GM12878 (cell line): ENCODE data around the gene BAG3. TPM values are rescaled to one million over a fixed set of nuclear protein-coding genes. Genes with fewer than 3 reads are reported as not detected.
A peak's percentile ranks its signal among the peaks of the same experiment; 100 is the strongest.

Experiments used
- ATAC-seq: fragments of 200-7000 bp; cut with Tn5 transposase; 3 replicates; pipeline ENCODE4 v1.9.1; 2020; ENCODE audit warnings: mild to moderate bottlenecking, moderate library complexity
- BruUV-seq: library from RNA; stranded (reverse); fragments of 400-500 nt; replicated peaks from 2 replicates; lab custom pipeline; 2021; lab: Mats Ljungman, UMichigan
- CTCF ChIA-PET: fragments of 300-600 bp; sonication (Branson Sonifier 250); formaldehyde crosslinking; extraction: SDS; loops from one replicate; lab custom pipeline; 2021; ENCODE audit warnings: inconsistent platforms; lab: Yijun Ruan, JAX
- POLR2A ChIA-PET: fragments of 350-600 bp; formaldehyde crosslinking; extraction: SDS; loops from one replicate; lab custom pipeline; 2021; ENCODE audit warnings: inconsistent platforms; lab: Charles Lee
- RAD21 ChIA-PET: fragments of 300-600 bp; sonication (Branson Sonifier 250); formaldehyde crosslinking; loops from one replicate; lab custom pipeline; 2023; ENCODE audit warnings: antibody characterized with exemption; ENCODE audit not compliant: unreplicated experiment; lab: Charles Lee
- SMC1A ChIA-PET: fragments of 300-600 bp; sonication (Branson Sonifier 250); formaldehyde crosslinking; loops from one replicate; lab custom pipeline; 2023; ENCODE audit not compliant: unreplicated experiment, uncharacterized antibody; lab: Charles Lee
- DNase-seq: peaks from one replicate; pipeline ENCODE4 v3.0.0-alpha.2; 2011; ENCODE audit warnings: low read depth, low spot score
- FAIRE-seq: peaks from 3 replicates; lab custom pipeline; 2011; peaks lifted over from hg19 to GRCh38; lab: Jason Lieb, UNC
- H2AFZ ChIP-seq: 2 replicates; pipeline ENCODE4 v1.6.0; 2011; ENCODE audit warnings: low read depth, low read length, control low read depth; ENCODE audit not compliant: control insufficient read depth
- H3K27ac ChIP-seq: 2 replicates; pipeline ENCODE4 v1.5.1; 2011; ENCODE audit warnings: control low read depth; ENCODE audit not compliant: control insufficient read depth, insufficient read depth
- H3K27me3 ChIP-seq, 2 experiments: replicated peaks in 1 of 2; 2 replicates each; pipeline versions ENCODE4 v1.6.0 to v1.6.1; 2011; ENCODE audit warnings: low read length in 1 of 2; ENCODE audit not compliant: control insufficient read depth in 2 of 2, insufficient read depth in 2 of 2
- H3K36me3 ChIP-seq, 2 experiments: 2 replicates each; pipeline ENCODE4 v1.5.1; 2011; ENCODE audit warnings: low read length in 1 of 2; ENCODE audit not compliant: control insufficient read depth in 2 of 2, insufficient read depth in 2 of 2
- H3K4me1 ChIP-seq: 2 replicates; pipeline ENCODE4 v1.6.1; 2011; ENCODE audit warnings: mild to moderate bottlenecking, low read length, moderate library complexity, mixed read lengths; ENCODE audit not compliant: control insufficient read depth, insufficient read depth
- H3K4me2 ChIP-seq: 2 replicates; pipeline ENCODE4 v1.6.0; 2011; ENCODE audit warnings: control low read depth; ENCODE audit not compliant: control insufficient read depth, insufficient read depth
- H3K4me3 ChIP-seq: fragments of 200-600 bp; sonication (generic); 2 replicates; pipeline ENCODE4 v1.5.1; 2016
- H3K79me2 ChIP-seq: 2 replicates; pipeline ENCODE4 v1.6.0; 2011; ENCODE audit warnings: low read length; ENCODE audit not compliant: control insufficient read depth, insufficient read depth
- H3K9ac ChIP-seq: 2 replicates; pipeline ENCODE4 v1.8.0; 2011; ENCODE audit warnings: low read length, control low read depth, mixed read lengths; ENCODE audit not compliant: control insufficient read depth, insufficient read depth
- H3K9me3 ChIP-seq: replicated peaks from 3 replicates; pipeline ENCODE4 v1.5.1; 2011; ENCODE audit warnings: mild to moderate bottlenecking, low read length; ENCODE audit not compliant: control insufficient read depth, insufficient read depth
- H4K20me1 ChIP-seq: 2 replicates; pipeline ENCODE4 v1.6.0; 2011; ENCODE audit not compliant: control insufficient read depth, insufficient read depth
- BCL11A ChIP-seq: IDR thresholded peaks from 2 replicates; pipeline ENCODE4 v1.6.1; 2011; ENCODE audit warnings: low read depth, low read length
- BHLHE40 ChIP-seq, 2 experiments: fragments of 450-650 bp in 1 of 2; IDR thresholded peaks; 2 replicates each; pipeline ENCODE4 v1.6.1; 2011 to 2017; ENCODE audit warnings: low read depth in 2 of 2, borderline replicate concordance in 1 of 2, improper control_type of control experiment in 1 of 2, low read length in 1 of 2, mild to moderate bottlenecking in 1 of 2
- CBX5 ChIP-seq: sonication (generic); IDR thresholded peaks from 2 replicates; pipeline ENCODE4 v1.6.1; 2016; ENCODE audit warnings: low read depth, moderate library complexity, mild to moderate bottlenecking, inconsistent platforms
- CEBPB ChIP-seq, 2 experiments: fragments of 150-350 bp in 1 of 2; IDR thresholded peaks; 2 replicates each; pipeline ENCODE4 v1.6.1; 2012 to 2014; ENCODE audit warnings: low read depth in 2 of 2, low read length in 2 of 2, borderline replicate concordance in 1 of 2, inconsistent platforms in 1 of 2
- CEBPZ ChIP-seq: fragments of 150-350 bp; IDR thresholded peaks from 2 replicates; pipeline ENCODE4 v1.6.1; 2016; ENCODE audit warnings: low read depth, low read length
- CHD1 ChIP-seq: IDR thresholded peaks from 2 replicates; pipeline ENCODE4 v1.6.1; 2012; ENCODE audit warnings: low read depth, low read length, improper control_type of control experiment
- CTCF ChIP-seq, 3 experiments: IDR thresholded peaks in 2 of 3; conservative IDR thresholded peaks in 1 of 3; 2 replicates each; pipeline ENCODE4 v1.5.1; 2011; ENCODE audit warnings: low read depth in 3 of 3, low read length in 3 of 3, mild to moderate bottlenecking in 3 of 3, control low read depth in 2 of 3, moderate library complexity in 2 of 3, inconsistent platforms in 1 of 3, mixed read lengths in 1 of 3; ENCODE audit not compliant: control insufficient read depth in 2 of 3, insufficient read depth in 1 of 3; ENCODE audit errors: extremely low read depth in 1 of 3
- ESRRA ChIP-seq: IDR thresholded peaks from 2 replicates; pipeline ENCODE4 v1.6.1; 2012; ENCODE audit warnings: mild to moderate bottlenecking, low read length, improper control_type of control experiment
- HCFC1 ChIP-seq: fragments of 150-350 bp; IDR thresholded peaks from 2 replicates; pipeline ENCODE4 v1.6.1; 2014; ENCODE audit warnings: low read length
- NKRF ChIP-seq: fragments of 450-650 bp; conservative IDR thresholded peaks from 2 replicates; pipeline ENCODE4 v1.6.1; 2017; ENCODE audit warnings: mild to moderate bottlenecking, moderate library complexity
- POLR2A ChIP-seq: IDR thresholded peaks from 2 replicates; pipeline ENCODE4 v1.6.1; 2011; ENCODE audit warnings: low read depth, mild to moderate bottlenecking, low read length
- POU2F2 ChIP-seq: IDR thresholded peaks from 3 replicates; pipeline ENCODE4 v1.6.1; 2011; ENCODE audit warnings: low read depth, mild to moderate bottlenecking, low read length, borderline replicate concordance
- RAD21 ChIP-seq: IDR thresholded peaks from 2 replicates; pipeline ENCODE4 v1.6.1; 2011; ENCODE audit warnings: mild to moderate bottlenecking, low read depth, low read length, moderate library complexity; ENCODE audit not compliant: insufficient read depth
- SMAD5 ChIP-seq: IDR thresholded peaks from 2 replicates; pipeline ENCODE4 v1.6.1; 2016; ENCODE audit warnings: antibody characterized with exemption, low read depth
- WGBS: methylation state at CpG from one replicate; pipeline ENCODE4 v1.1.6; 2016; ENCODE audit warnings: low lambda C conversion rate; ENCODE audit not compliant: insufficient replicate concordance, insufficient coverage; ENCODE audit errors: missing lambda C conversion rate; 5-methylcytosine and 5-hydroxymethylcytosine counted together
- in situ Hi-C: fragments of 300-500 bp; cut with MboI; formaldehyde crosslinking; loops from 9 replicates; pipeline ENCODE4 v1.14.3; 2018; ENCODE audit warnings: mixed read lengths
- intact Hi-C: fragments of 100-400 bp; cut with micrococcal nuclease; formaldehyde crosslinking; loops from one replicate; pipeline ENCODE4 v1.14.2; 2022; ENCODE audit not compliant: unreplicated experiment
- polyA plus RNA-seq, 11 experiments: library from polyadenylated mRNA; depleted of rRNA in 4 of 11; unstranded in 6 of 11; stranded (reverse) in 5 of 11; fragments of >200 nt; fragmentation: Nextera tagmentation in 4 of 11; fragmentation: Illumina TruSeq in 1 of 11; extraction: Ambion mirVana in 4 of 11; extraction: Trizol in 1 of 11; gene quantifications; 1 replicate in 1 of 11; 2 replicates in 10 of 11; pipeline versions ENCODE4 v1.2.1 to v1.2.3, GENCODE V29; 2011 to 2016; ENCODE audit warnings: inconsistent platforms in 2 of 11, missing spikeins in 2 of 11, low read depth in 1 of 11
- total RNA-seq, 4 experiments: library from RNA; depleted of rRNA in 3 of 4; stranded (reverse); fragments of >200 nt in 3 of 4; fragmentation: Illumina TruSeq in 1 of 4; extraction: Trizol in 1 of 4; gene quantifications; 2 replicates each; pipeline versions ENCODE4 v1.2.1 to v1.2.3, GENCODE V29; 2013 to 2021

BAG3 gene
- total and polyA plus RNA-seq, 10 of the 15 experiments (the other 5 are each of a cell fraction or from before 2014, with no cell fraction given) = 0.71 to 14.1 (median 4.3) TPM

- TF ChIP-seq BHLHE40 (IDR thresholded peaks at IDR 0.05; ENCODE audit: borderline replicate concordance in 1 of 2, low read depth in 2 of 2, low read length in 1 of 2) (no peak), POLR2A (peak; percentile 4; the same call in 1 of the 2 replicates), ESRRA (no peak)
Measured at GRCh38 chr10:119651514-119652360, 557 bp downstream of the BAG3 start (continued).

GRCh38 chr10:119652361-119652730, 1.2 kb downstream of the BAG3 start:
- WGBS = 69% methylated on average over 3 of the region's 3 CpGs
- H3K27me3 ChIP-seq = no peaks in the 10 kb centered on the region
- FAIRE-seq = peak; percentile 80
- DNase-seq = no peak
- no peaks in the 10 kb centered on the region for H3K79me2 ChIP-seq
- peak overlapping the region; percentile 90; the same call in 1 of the 2 replicates for H3K4me3 ChIP-seq
- H2AFZ ChIP-seq = no peak overlapping the region
- RAD21 ChIA-PET = no interaction called here
- peak overlapping the region; percentile 69 for H3K4me2 ChIP-seq
- intact Hi-C loops (loop anchor here (1.0 to 5.0 kb wide), 2 partner anchors 55 to 445 kb away; partner anchors contain the start of gene GRK5), in situ Hi-C loops (no loop called here)
- POLR2A ChIA-PET = interaction anchor here (1.6 kb wide), 1 partner anchor 9 kb away, joined by 3 read pairs; no protein-coding TSS in a partner anchor
- H3K9me3 ChIP-seq = no peaks in the 10 kb centered on the region
- peak; percentile 71 for ATAC-seq
- no peaks in the 10 kb centered on the region for H3K4me1 ChIP-seq
- CTCF ChIA-PET = interaction anchor here (0.8 to 2.1 kb wide), 7 partner anchors 8 to 208 kb away, joined by 3 to 9 read pairs (median 3); no protein-coding TSS in a partner anchor
- peak overlapping the region; percentile 42; the same call in 1 of the 2 replicates for H3K9ac ChIP-seq
- H4K20me1 ChIP-seq = no peaks in the 10 kb centered on the region
- H3K27ac ChIP-seq = no peak overlapping the region
- BruUV-seq = no TSS peak
- no peaks in the 10 kb centered on the region for H3K36me3 ChIP-seq
- SMC1A ChIA-PET = interaction anchor here (1.1 to 1.6 kb wide), 3 partner anchors 35 to 208 kb away, joined by 3 to 5 read pairs (median 4); no protein-coding TSS in a partner anchor
- peak; percentile 54 for TF ChIP-seq RAD21
- no peak for TF ChIP-seq CEBPB (IDR thresholded peaks at IDR 0.05; ENCODE audit: borderline replicate concordance in 1 of 2, low read depth in 2 of 2, low read length in 2 of 2)
- TF ChIP-seq CTCF (IDR thresholded peaks at IDR 0.05 in 2 of 3, conservative IDR thresholded peaks at IDR 0.05 in 1 of 3; ENCODE audit: control insufficient read depth in 2 of 3, extremely low read depth in 1 of 3, insufficient read depth in 1 of 3, low read depth in 3 of 3, low read length in 3 of 3) = peak; percentile 8 to 47 (median 25); a peak in 3 of 6 replicates
- no peak for TF ChIP-seq NKRF
- no peak for TF ChIP-seq HCFC1
- no peak for TF ChIP-seq CBX5
- TF ChIP-seq POU2F2 = no peak
- no peak for TF ChIP-seq BCL11A
- no peak for TF ChIP-seq SMAD5
- TF ChIP-seq CEBPZ = no peak
- TF ChIP-seq CHD1 = 0 out of 2 replicates have a peak, but pooled peaks have one; percentile 20
